Measurements from ENCODE around the gene KRT85.

The KRT85 gene

DNA sequence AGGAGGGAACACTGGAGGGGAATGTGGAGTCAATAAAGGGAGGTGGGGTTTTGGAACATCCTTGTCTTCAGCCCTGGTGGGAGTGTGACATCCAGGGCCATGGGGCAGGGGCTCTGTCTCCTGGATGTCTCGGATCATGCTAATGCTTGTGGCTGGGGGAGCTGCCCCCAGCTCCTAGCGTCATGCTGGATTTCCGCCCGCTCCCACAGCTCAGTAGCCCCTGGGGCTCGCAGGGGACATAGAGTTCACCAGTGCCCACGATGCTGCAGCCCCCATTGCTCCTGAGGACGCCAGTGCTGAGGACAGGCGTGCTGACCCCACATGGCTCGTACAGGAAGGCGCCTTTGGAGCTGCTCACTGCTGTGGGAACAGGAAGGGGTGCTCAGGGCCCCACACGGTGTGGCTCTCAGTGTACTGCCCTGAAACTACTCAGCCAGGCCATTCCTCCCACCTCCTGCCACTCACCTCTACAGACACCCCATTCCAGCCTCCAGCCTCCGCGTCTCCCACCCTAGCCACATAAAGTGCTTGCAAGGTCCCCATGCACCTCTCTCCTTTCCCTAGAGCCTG lies 27.6 kb upstream of the KRT85 start:
- no peak for DNase-seq (ENCODE audit: low spot score)

DNA sequence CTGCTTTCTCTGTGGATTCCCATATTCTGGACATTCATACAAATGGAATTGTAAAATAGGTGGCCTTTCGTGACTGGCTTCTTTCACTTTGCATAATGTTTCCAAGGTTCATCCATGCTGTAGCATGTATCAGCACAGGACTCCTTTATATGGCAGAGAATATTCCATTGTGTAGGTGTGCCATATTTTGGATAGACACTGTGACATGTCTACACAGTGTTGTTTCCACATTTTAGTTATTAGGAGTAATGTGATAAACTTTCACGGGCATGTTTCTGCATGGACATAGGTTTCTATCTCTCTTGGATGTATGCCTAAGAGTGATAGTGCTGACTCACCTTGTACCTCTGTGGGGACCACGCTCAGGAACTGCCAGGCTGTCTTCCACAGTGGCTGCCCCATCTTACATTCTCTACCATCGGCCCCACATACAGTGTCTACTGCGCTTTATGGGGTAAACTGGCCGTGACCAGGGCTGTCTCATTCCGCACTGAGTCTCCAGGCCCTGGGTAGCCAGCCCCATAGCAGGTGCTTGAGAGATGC lies 25.3 kb upstream of the KRT85 start:
- DNase-seq (ENCODE audit: low spot score) = no peak

- no peak for DNase-seq (ENCODE audit: low spot score)
Observed at GRCh38 chr12:52391618-52392002, 24.3 kb upstream of the KRT85 start.

GRCh38 chr12:52390739-52391617 lies 23.7 kb upstream of the KRT85 start:
- peak; percentile 76 for DNase-seq (ENCODE audit: low spot score)

GRCh38 chr12:52389313-52390207 lies 22.3 kb upstream of the KRT85 start:
- DNase-seq (ENCODE audit: low spot score) = peak; percentile 50

- DNase-seq (ENCODE audit: low spot score) = no peak
Observed at GRCh38 chr12:52387859-52388258, 20.6 kb upstream of the KRT85 start.

DNA sequence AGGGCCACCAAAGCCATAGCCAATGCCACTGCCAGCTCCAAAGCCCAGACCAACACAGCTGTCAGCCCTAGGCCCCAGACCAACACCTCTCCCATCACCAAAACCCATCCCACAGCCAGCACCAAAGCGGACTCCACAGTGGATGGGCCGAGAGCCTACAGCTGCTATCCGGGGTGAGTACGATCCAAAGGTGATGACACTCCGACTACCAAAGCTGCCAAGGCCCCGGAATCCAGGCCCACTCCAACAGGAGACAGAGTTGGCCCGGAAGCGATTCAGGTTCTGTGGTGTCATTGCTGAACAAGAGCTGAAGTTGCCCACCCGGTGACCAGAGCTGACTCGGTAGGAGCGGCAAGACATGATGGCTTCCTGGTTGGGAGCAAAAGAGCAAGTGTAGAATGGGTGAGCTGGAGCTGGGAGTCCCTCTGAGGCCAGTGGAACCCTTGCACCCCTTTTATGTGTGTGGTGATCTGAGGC lies 18.0 kb upstream of the KRT85 start, which contains the start of gene KRT84:
KRT84 (minus strand) TSS at position 427 of the 477 bp plus-strand sequence; CDS start at position 360, 67 bp downstream.
- DNase-seq (ENCODE audit: low spot score) = no peak

DNA sequence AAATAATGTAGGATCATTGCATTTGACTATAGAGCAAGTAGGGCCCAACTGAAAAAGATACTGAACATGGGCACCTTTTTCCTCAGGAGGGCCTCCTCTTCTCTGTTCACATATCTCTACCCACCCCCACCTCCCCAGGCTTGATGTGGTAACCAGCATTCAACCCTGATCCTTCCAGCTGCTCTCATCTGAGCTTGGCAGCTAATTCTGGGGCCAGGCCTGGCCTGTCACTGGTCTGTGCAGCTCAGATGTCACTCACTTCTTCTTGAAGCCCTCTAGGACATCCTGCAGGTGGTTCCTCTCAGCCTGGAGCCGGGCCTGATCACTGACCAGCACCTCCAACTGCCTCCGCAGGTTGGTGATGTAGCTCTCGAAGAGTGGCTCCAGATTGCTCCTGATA lies 16.1 kb upstream of the KRT85 start:
- no peak for DNase-seq (ENCODE audit: low spot score)

DNA sequence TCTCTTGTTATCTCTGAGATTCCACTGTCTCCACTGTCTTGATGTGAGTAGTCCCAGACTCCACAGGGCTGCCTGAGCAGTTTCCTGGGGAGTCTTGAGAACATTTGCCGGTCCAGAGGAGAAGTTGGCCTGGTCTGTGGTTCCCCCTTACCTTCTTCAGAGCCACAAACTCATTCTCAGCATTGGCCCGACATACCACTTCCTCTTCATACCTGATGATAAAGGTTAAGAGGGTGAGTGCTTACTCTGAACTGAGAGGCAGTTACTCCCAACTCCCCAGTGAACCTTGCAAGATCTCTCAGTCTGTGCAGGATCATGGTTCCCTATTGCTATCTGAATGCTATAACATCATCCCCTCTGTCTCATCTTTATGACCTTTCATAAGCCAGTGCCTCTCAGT lies 15.6 kb upstream of the KRT85 start:
- DNase-seq (ENCODE audit: low spot score) = no peak

DNA sequence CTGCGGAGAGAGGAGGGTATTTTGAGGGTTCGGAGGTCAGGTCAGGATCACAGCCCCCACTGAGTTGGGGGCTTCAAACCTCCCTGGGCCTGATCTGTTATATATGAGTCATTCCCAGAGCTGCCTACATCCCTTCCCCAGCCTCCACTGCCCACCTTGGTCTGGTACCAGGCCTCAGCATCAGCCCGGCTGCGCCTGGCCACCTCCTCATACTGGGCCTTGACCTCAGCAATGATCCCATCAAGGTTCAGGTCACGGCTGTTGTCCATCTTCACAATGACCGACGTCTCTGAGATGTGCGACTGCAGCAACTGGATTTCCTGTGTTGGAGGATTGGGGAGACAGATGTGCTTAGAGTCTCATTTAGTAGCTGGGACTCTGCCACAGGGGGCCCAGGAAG lies 13.9 kb upstream of the KRT85 start:
- no peak for DNase-seq (ENCODE audit: low spot score)

DNA sequence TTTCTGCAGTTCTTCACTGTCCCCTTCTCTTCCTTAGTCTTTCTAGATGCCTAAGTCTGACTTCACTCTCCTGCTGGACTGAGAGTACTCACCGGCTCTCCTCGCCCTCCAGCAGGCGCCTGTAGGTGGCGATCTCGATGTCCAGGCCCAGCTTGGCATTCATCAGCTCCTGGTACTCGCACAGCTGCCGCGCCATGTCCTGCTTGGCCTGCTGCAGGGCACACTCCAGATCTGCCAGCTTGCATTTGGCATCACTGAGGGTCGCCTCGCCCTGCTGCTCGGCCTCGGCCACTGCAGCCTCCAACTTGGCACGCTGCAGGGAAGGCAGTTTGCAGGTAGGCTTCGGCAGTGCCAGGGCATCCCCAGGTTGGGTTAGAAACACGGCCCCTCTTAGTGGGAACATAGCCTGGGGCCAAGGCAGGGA lies 13.0 kb upstream of the KRT85 start:
- peak; percentile 29 for DNase-seq (ENCODE audit: low spot score)

DNA sequence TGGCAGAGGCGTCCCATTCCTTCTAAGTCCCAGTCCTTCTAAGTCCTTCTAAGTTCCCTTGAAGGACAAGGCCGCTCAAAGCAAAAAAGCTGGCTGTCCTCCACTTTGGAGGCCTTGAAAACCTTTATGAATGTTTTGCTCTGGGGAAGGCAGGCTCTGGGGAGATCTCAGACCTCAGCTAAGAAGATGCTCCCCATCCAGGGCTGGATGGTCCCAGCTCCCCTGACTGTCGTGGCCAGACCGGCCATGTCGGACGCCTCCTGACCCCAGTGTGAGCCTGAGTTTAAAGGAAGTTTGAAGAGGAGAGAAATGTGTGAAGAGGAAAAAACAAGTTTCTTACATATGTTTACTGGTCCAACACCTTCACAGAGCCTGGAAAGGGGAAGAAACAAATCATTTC lies 12.3 kb upstream of the KRT85 start:
- no peak for DNase-seq (ENCODE audit: low spot score)

DNA sequence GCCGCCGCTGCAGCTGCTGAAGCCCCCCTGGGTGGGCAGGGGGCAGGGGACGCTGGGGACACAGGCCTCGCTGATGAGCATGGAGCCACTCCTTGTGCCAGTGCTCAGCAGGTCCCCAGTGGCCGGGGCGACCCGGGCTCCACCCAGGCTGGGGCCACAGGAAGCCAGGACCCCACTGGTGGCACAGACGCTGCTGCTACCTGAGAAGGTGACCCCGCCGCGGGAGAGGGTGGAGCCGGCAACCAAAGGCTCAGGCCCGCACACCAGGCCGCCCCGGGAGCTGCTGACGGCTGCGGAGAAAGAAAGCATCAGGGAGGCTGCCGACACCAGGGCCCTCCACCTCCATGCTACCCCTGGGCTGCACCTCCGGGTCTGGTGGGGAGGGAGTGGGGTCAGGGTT lies 10.8 kb upstream of the KRT85 start:
- no peak for DNase-seq (ENCODE audit: low spot score)

GRCh38 chr12:52377266-52377665 lies 10.0 kb upstream of the KRT85 start:
- DNase-seq (ENCODE audit: low spot score) = no peak

DNA sequence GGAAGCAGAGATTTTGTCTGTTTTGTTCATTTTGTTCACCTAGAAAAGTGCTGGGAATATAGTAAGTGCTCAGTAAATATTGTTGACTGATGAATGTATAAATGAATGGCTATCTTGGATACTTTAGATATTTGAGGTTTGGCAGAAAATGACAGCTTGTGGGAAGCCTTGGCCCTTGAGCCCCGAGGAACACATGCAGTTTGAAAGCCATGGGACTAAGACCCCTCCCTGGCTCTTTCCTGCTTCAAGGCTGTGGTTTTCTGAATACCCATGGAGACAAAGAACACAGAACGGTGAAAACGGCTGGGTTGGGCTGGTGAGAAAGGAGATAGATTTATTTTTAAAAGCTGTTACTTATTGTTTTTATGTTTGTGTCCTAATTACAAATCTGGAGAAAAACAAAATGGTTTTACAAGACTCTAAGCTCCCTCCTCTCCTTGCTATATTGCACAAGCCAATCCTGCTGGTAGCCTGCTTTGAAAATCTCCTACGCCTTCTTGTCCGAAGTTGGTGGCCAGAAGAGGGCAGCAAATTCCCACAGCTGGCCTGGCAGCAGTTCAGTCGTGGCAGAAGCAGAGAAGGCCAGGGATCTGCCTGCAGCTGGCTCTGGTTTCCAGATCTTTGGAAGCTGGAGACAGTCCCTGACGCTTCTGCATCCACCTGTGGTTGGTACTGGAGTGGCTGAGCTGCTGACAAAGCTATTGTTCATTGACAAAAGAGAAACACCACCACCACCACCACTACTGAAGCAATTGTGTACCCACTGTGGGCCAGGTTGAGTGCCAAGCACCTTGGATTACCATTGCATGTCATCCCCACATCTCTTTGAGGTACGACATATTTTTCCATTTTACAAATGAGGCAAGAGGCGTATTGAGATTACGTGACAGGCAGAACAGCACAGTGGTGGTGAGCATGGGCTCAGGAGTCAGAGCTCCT lies 5.2 kb upstream of the KRT85 start:
- peak; percentile 94 for DNase-seq (ENCODE audit: low spot score)

GRCh38 chr12:52371716-52372115 lies 4.4 kb upstream of the KRT85 start:
- no peak for DNase-seq (ENCODE audit: low spot score)

- DNase-seq (ENCODE audit: low spot score) = peak; percentile 83
Observed at GRCh38 chr12:52370926-52371608, 3.8 kb upstream of the KRT85 start.

DNA sequence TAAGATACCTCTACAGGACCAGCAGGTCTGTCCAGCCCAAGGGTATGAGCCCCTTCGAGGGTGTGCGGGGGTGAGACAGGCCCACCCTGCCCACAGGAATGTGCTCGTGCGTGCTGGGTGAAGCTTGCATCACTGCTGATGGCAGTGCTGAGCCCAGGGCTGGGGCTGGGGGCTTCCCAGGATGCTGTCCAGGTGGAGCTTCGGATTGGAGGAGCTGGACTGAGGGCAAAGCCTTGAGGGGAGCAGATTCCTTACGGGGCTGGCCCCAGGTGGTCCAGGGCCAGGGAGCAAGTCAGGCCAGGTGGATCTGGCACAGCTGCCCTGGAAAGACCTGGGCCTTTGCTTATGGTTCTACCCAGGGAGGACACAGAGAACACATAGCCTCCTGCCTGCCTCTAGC lies 2.5 kb upstream of the KRT85 start:
- no peak for DNase-seq (ENCODE audit: low spot score)

GRCh38 chr12:52369211-52369610 lies 1.9 kb upstream of the KRT85 start:
- DNase-seq (ENCODE audit: low spot score) = no peak

DNA sequence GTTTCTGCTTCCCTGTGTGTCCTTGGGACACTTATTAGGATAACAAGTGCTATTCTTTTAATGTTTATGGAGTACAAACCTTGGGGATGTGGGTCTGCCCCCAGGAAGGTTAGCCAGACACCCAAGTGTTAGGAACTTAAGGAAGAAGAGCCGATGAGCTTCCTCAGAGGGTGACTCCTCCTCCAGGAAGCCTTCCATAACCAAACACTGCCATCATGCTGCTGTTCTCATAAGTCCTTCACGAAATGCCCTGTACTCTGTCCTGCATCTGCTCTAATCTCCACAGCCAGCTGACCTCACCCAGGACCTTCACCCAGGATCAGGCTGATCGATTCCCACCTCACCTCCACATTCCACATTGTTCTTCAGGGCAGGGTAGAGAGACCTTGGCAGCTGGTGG lies 1.2 kb upstream of the KRT85 start:
- no peak for DNase-seq (ENCODE audit: low spot score)
